ENCODE measurements around the gene GSC2.

GSC2 gene

GRCh38 chr22:19127329-19128008 lies 22.6 kb downstream of the GSC2 start:
- H3K79me1 ChIP-seq (replicated peaks; ENCODE audit: low read length, poor library complexity, severe bottlenecking) = no peaks in the 10 kb centered on the region
- H4K91ac ChIP-seq (ENCODE audit: low read length) = no peak overlapping the region
- H3K4me3 ChIP-seq (ENCODE audit: insufficient read depth in 1 of 2, low read depth in 1 of 2, low read length in 2 of 2) = no peak overlapping the region
- H3K4ac ChIP-seq (ENCODE audit: low read depth in 1 of 2, low read length in 2 of 2) = no peak overlapping the region
- H3K36me3 ChIP-seq (ENCODE audit: control insufficient read depth in 1 of 2, insufficient read depth in 2 of 2, low read depth in 1 of 2, low read length in 2 of 2) = peaks cover 9 to 18% of the 10 kb centered on the region in 2 experiments
- no peak overlapping the region for H4K8ac ChIP-seq (ENCODE audit: low read length)
- no peak overlapping the region for H3K27ac ChIP-seq (ENCODE audit: low read length, poor library complexity, severe bottlenecking)
- no peak overlapping the region for H3K23ac ChIP-seq (ENCODE audit: low read length in 2 of 2)
- no peak overlapping the region for H3K18ac ChIP-seq (ENCODE audit: low read depth in 1 of 2, low read length in 2 of 2)
- peaks cover 5% of the 10 kb centered on the region for H3K4me1 ChIP-seq (ENCODE audit: control insufficient read depth, insufficient read depth, low read depth, low read length)
- no peak overlapping the region for H2BK5ac ChIP-seq (ENCODE audit: low read depth, low read length, poor library complexity, severe bottlenecking)
- no peak overlapping the region for H3K4me2 ChIP-seq (ENCODE audit: low read length, poor library complexity, severe bottlenecking)
- H2BK12ac ChIP-seq (ENCODE audit: low read length in 2 of 2) = no peak overlapping the region
- H2AK5ac ChIP-seq (ENCODE audit: low read length, severe bottlenecking) = no peak overlapping the region
- H2BK120ac ChIP-seq (ENCODE audit: low read depth, low read length) = no peak overlapping the region
- H3K27me3 ChIP-seq (ENCODE audit: control insufficient read depth in 1 of 2, insufficient read depth in 1 of 2, low read length in 2 of 2) = peaks cover 0 to 4% of the 10 kb centered on the region in 2 experiments
- H3K9me3 ChIP-seq (ENCODE audit: control insufficient read depth, low read length) = no peaks in the 10 kb centered on the region
- H3K9ac ChIP-seq (ENCODE audit: low read length) = no peak overlapping the region
- no peak overlapping the region for H2BK15ac ChIP-seq (ENCODE audit: low read depth, poor library complexity, severe bottlenecking)
- no peak overlapping the region for H3K14ac ChIP-seq (ENCODE audit: low read length in 2 of 2)
- no peak for DNase-seq
- no peak overlapping the region for H2AFZ ChIP-seq (ENCODE audit: low read depth, low read length)
- WGBS = 90% methylated on average over 16 of the region's 16 CpGs

- H3K18ac ChIP-seq (ENCODE audit: low read depth in 1 of 2, low read length in 2 of 2) = no peak overlapping the region
- 86% methylated on average over 19 of the region's 19 CpGs for WGBS
- H3K14ac ChIP-seq (ENCODE audit: low read length in 2 of 2) = no peak overlapping the region
- H3K4me1 ChIP-seq (ENCODE audit: control insufficient read depth, insufficient read depth, low read depth, low read length) = peaks cover 5% of the 10 kb centered on the region
- no peak overlapping the region for H2AFZ ChIP-seq (ENCODE audit: low read depth, low read length)
- H4K91ac ChIP-seq (ENCODE audit: low read length) = peak overlapping the region; percentile 28
- peaks cover 0 to 4% of the 10 kb centered on the region in 2 experiments for H3K27me3 ChIP-seq (ENCODE audit: control insufficient read depth in 1 of 2, insufficient read depth in 1 of 2, low read length in 2 of 2)
- no peaks in the 10 kb centered on the region for H3K9me3 ChIP-seq (ENCODE audit: control insufficient read depth, low read length)
- no peaks in the 10 kb centered on the region for H3K79me1 ChIP-seq (replicated peaks; ENCODE audit: low read length, poor library complexity, severe bottlenecking)
- no peak overlapping the region for H3K23ac ChIP-seq (ENCODE audit: low read length in 2 of 2)
- no peak overlapping the region for H3K27ac ChIP-seq (ENCODE audit: low read length, poor library complexity, severe bottlenecking)
- no peak overlapping the region for H2BK15ac ChIP-seq (ENCODE audit: low read depth, poor library complexity, severe bottlenecking)
- no peak overlapping the region for H3K4me3 ChIP-seq (ENCODE audit: insufficient read depth in 1 of 2, low read depth in 1 of 2, low read length in 2 of 2)
- H3K9ac ChIP-seq (ENCODE audit: low read length) = no peak overlapping the region
- no peak overlapping the region for H2BK12ac ChIP-seq (ENCODE audit: low read length in 2 of 2)
- H2BK5ac ChIP-seq (ENCODE audit: low read depth, low read length, poor library complexity, severe bottlenecking) = no peak overlapping the region
- H4K8ac ChIP-seq (ENCODE audit: low read length) = no peak overlapping the region
- H2BK120ac ChIP-seq (ENCODE audit: low read depth, low read length) = no peak overlapping the region
- H3K4ac ChIP-seq (ENCODE audit: low read depth in 1 of 2, low read length in 2 of 2) = no peak overlapping the region
- no peak overlapping the region for H2AK5ac ChIP-seq (ENCODE audit: low read length, severe bottlenecking)
- H3K36me3 ChIP-seq (ENCODE audit: control insufficient read depth in 1 of 2, insufficient read depth in 2 of 2, low read depth in 1 of 2, low read length in 2 of 2) = peaks cover 5 to 9% of the 10 kb centered on the region in 2 experiments
- H3K4me2 ChIP-seq (ENCODE audit: low read length, poor library complexity, severe bottlenecking) = no peak overlapping the region
- DNase-seq = no peak
These were observed 23.5 kb downstream of the GSC2 start for GRCh38 chr22:19126309-19127273.

DNA sequence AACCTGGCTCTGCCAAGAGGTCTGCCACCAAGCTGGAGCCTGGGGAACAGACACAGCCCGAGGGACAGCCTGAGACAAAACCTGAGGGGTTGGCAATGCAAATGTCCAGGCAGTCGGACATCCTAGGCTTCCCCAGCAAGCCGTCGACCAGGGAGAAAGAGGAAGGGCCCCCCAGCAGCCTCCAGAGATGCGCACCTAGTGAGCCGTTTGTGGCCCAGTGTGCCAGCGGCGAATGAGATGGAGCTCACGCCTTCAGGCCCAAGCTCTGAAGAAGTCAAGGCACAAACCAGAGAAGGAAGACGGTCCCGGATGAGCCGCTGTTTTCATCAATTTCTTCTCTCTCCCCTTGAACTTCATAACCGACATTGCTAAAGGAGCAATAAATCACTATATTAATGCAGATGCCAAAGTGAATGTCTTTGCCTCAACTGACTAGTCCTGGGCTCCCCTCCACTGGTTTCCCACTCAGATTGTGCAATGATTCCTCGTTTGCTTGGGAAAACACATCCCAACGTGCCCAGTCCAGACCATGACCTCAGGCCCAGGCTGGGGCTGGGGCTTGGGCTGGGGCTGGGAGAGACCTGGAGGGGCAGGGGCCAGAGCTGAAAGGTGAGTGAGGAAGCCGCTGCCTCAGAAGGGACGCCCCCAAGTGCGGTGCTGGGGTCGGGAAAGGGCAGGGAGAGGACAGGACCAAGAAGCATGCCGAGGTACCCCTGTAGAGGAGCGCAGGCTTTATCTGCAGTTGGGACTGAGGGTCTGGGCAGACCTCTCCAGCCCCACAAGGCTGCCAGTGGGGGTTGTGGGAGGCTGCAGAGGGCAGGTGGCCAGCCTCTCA lies 24.4 kb downstream of the GSC2 start:
- Histone ChIP-seq H3K9ac (ENCODE audit: low read length) (no peak overlapping the region), H2BK5ac (ENCODE audit: low read depth, low read length, poor library complexity, severe bottlenecking) (no peak overlapping the region), H3K4ac (ENCODE audit: low read depth in 1 of 2, low read length in 2 of 2) (no peak overlapping the region), H3K14ac (ENCODE audit: low read length in 2 of 2) (no peak overlapping the region), H3K27me3 (ENCODE audit: control insufficient read depth in 1 of 2, insufficient read depth in 1 of 2, low read length in 2 of 2) (peaks cover 0 to 4% of the 10 kb centered on the region in 2 experiments), H3K9me3 (ENCODE audit: control insufficient read depth, low read length) (no peaks in the 10 kb centered on the region), H3K27ac (ENCODE audit: low read length, poor library complexity, severe bottlenecking) (no peak overlapping the region), H2AK5ac (ENCODE audit: low read length, severe bottlenecking) (no peak overlapping the region), H3K4me3 (ENCODE audit: insufficient read depth in 1 of 2, low read depth in 1 of 2, low read length in 2 of 2) (no peak overlapping the region), H3K18ac (ENCODE audit: low read depth in 1 of 2, low read length in 2 of 2) (no peak overlapping the region), H4K8ac (ENCODE audit: low read length) (no peak overlapping the region), H3K4me2 (ENCODE audit: low read length, poor library complexity, severe bottlenecking) (no peak overlapping the region), H3K79me1 (replicated peaks; ENCODE audit: low read length, poor library complexity, severe bottlenecking) (no peaks in the 10 kb centered on the region), H2BK12ac (ENCODE audit: low read length in 2 of 2) (no peak overlapping the region), H2BK120ac (ENCODE audit: low read depth, low read length) (no peak overlapping the region), H3K23ac (ENCODE audit: low read length in 2 of 2) (no peak overlapping the region), H3K4me1 (ENCODE audit: control insufficient read depth, insufficient read depth, low read depth, low read length) (peaks cover 10% of the 10 kb centered on the region), H4K91ac (ENCODE audit: low read length) (peak overlapping the region; percentile 28), H2BK15ac (ENCODE audit: low read depth, poor library complexity, severe bottlenecking) (no peak overlapping the region), H3K36me3 (ENCODE audit: control insufficient read depth in 1 of 2, insufficient read depth in 2 of 2, low read depth in 1 of 2, low read length in 2 of 2) (peaks cover 0 to under 1% of the 10 kb centered on the region in 2 experiments), H2AFZ (ENCODE audit: low read depth, low read length) (no peak overlapping the region)
- 87% methylated on average over 21 of the region's 21 CpGs for WGBS
- DNase-seq = no peak
